ENCODE data around the gene SELENOM.
A peak's percentile ranks its signal among the peaks of the same experiment; 100 is the strongest.

GRCh38 chr22:31082606-31083376 is 24.6 kb downstream of the SELENOM start:
- TF ChIP-seq CTCF (optimal IDR thresholded peaks at IDR 0.05 in 1 of 3, IDR thresholded peaks at IDR 0.05 in 1 of 3, conservative IDR thresholded peaks at IDR 0.05 in 1 of 3; ENCODE audit: extremely low read depth in 1 of 3, insufficient read depth in 2 of 3, low read length in 3 of 3) (peak; percentile 54 to 82 (median 70)), EZH2 (IDR thresholded peaks at IDR 0.05; ENCODE audit: low read length) (no peak)

Measured in keratinocyte (primary cell).